Endometrial microvascular endothelial cells (primary cell): ENCODE data around the gene DZIP3. TPM values are rescaled to one million over a fixed set of nuclear protein-coding genes. Genes with fewer than 3 reads are reported as not detected.

ENCODE experiments used
- total RNA-seq: library from RNA; depleted of rRNA; stranded (reverse); fragments of >200 nt; gene quantifications from one replicate; pipeline ENCODE4 v1.2.3, GENCODE V29; 2015; ENCODE audit errors: inconsistent ontology term

Gene DZIP3
- total RNA-seq, 1 donor from 2014 or later = 3.5 TPM

Other genes starting within 250 kb of the DZIP3 start
- 0.46 TPM for gene MYH15, start 79.1 kb upstream of the DZIP3 start, total RNA-seq
- 35.5 TPM for gene CIP2A, start 284 bp upstream of the DZIP3 start, total RNA-seq
- not detected for gene RETNLB, start 167.7 kb downstream of the DZIP3 start, total RNA-seq
- not detected for gene TRAT1, start 233.1 kb downstream of the DZIP3 start, total RNA-seq